ENCODE data around the gene ATR. TPM values are rescaled to one million over a fixed set of nuclear protein-coding genes. Genes with fewer than 3 reads are reported as not detected.

ATR gene
- total and polyA plus RNA-seq, 10 of the 15 experiments (the other 5 are each of a cell fraction or from before 2014, with no cell fraction given) = 21.0 to 41.5 (median 30.1) TPM

- intact Hi-C loops (cut with micrococcal nuclease; ENCODE audit: unreplicated experiment) (no loop called here), in situ Hi-C loops (cut with MboI) (no loop called here)
- FAIRE-seq (no peak), ATAC-seq (no peak), DNase-seq (ENCODE audit: low read depth, low spot score) (no peak)
- no peaks in the 10 kb centered on the region for H3K36me3 ChIP-seq (ENCODE audit: control insufficient read depth in 2 of 2, insufficient read depth in 2 of 2, low read length in 1 of 2)
- no peak overlapping the region for H3K4me2 ChIP-seq (ENCODE audit: control insufficient read depth, insufficient read depth)
- TF ChIP-seq EP300 (IDR thresholded peaks at IDR 0.05; ENCODE audit: borderline replicate concordance in 1 of 2, control insufficient read depth in 1 of 2, low read depth in 2 of 2, low read length in 2 of 2) (no peak), PBX3 (IDR thresholded peaks at IDR 0.05; ENCODE audit: insufficient replicate concordance, low read depth, low read length) (no peak), ATF3 (IDR thresholded peaks at IDR 0.05; ENCODE audit: borderline replicate concordance, extremely low read depth, low read depth, low read length) (no peak), SKIL (IDR thresholded peaks at IDR 0.05; ENCODE audit: low read depth, poor library complexity, severe bottlenecking) (no peak), NKRF (conservative IDR thresholded peaks at IDR 0.05) (no peak), MEF2B (IDR thresholded peaks at IDR 0.05; ENCODE audit: partially characterized antibody, poor library complexity, severe bottlenecking) (no peak), ZBED1 (IDR thresholded peaks at IDR 0.05; ENCODE audit: borderline replicate concordance) (no peak), LARP7 (IDR thresholded peaks at IDR 0.05) (no peak)
- H3K4me1 ChIP-seq (ENCODE audit: control insufficient read depth, insufficient read depth, low read length) = peaks cover 4% of the 10 kb centered on the region; the same call in 1 of the 2 replicates
- no TSS peak for BruUV-seq (replicated peaks)
- H3K79me2 ChIP-seq (ENCODE audit: control insufficient read depth, insufficient read depth, low read length) = no peaks in the 10 kb centered on the region
- ChIA-PET POLR2A (no interaction called here), CTCF (interaction anchor here (0.7 to 1.5 kb wide), 3 partner anchors 12 to 195 kb away, joined by 3 to 5 read pairs (median 3); no protein-coding TSS in a partner anchor), RAD21 (ENCODE audit: unreplicated experiment) (no interaction called here), SMC1A (ENCODE audit: uncharacterized antibody, unreplicated experiment) (no interaction called here)
- no peak overlapping the region for H3K27ac ChIP-seq (ENCODE audit: control insufficient read depth, insufficient read depth)
- H2AFZ ChIP-seq (ENCODE audit: control insufficient read depth, low read depth, low read length) = no peak overlapping the region
- no peaks in the 10 kb centered on the region for H4K20me1 ChIP-seq (ENCODE audit: control insufficient read depth, insufficient read depth)
- H3K9me3 ChIP-seq (replicated peaks; ENCODE audit: control insufficient read depth, insufficient read depth, low read length) = no peaks in the 10 kb centered on the region
- no peak overlapping the region for H3K4me3 ChIP-seq
- no peaks in the 10 kb centered on the region for H3K27me3 ChIP-seq (replicated peaks in 1 of 2; ENCODE audit: control insufficient read depth in 2 of 2, insufficient read depth in 2 of 2, low read length in 1 of 2)
- no peak overlapping the region for H3K9ac ChIP-seq (ENCODE audit: control insufficient read depth, insufficient read depth, low read length)
- WGBS (ENCODE audit: insufficient coverage, insufficient replicate concordance, low lambda C conversion rate, missing lambda C conversion rate) = 22% methylated on average over 3 of the region's 3 CpGs
Measured at GRCh38 chr3:142597906-142598305, 19.4 kb upstream of the ATR start.
